Thyroid gland (tissue), 4 donors: ENCODE data around the gene PHF21A. TPM values are rescaled to one million over a fixed set of nuclear protein-coding genes. Genes with fewer than 3 reads are reported as not detected.

ENCODE experiments used
- DNase-seq, 2 donors: peaks; one replicate each; pipeline ENCODE4 v3.0.0-alpha.2; 2019
- H3K27ac ChIP-seq, 3 donors: fragments of 200-600 bp; sonication (generic); 1 replicate in 2 of 3; 2 replicates in 1 of 3; pipeline ENCODE4 v1.5.1; 2016 to 2019; ENCODE audit warnings: mild to moderate bottlenecking in 1 of 3, moderate library complexity in 1 of 3
- H3K27me3 ChIP-seq: fragments of 200-600 bp; sonication (generic); one replicate; pipeline ENCODE4 v1.5.1; 2019
- H3K36me3 ChIP-seq, 2 donors: fragments of 200-600 bp; sonication (generic); one replicate each; pipeline ENCODE4 v1.5.1; 2016 to 2019
- H3K4me1 ChIP-seq, 2 donors: fragments of 200-600 bp; sonication (generic); one replicate each; pipeline ENCODE4 v1.5.1; 2017 to 2019
- H3K4me3 ChIP-seq, 3 donors: fragments of 200-600 bp; sonication (generic); replicated peaks in 1 of 3; 1 replicate in 2 of 3; 2 replicates in 1 of 3; pipeline ENCODE4 v1.5.1; 2016; ENCODE audit warnings: mild to moderate bottlenecking in 1 of 3
- H3K9me3 ChIP-seq: fragments of 200-600 bp; sonication (generic); one replicate; pipeline ENCODE4 v1.5.1; 2017
- CTCF ChIP-seq, 6 experiments: fragments of 200-600 bp in 3 of 6; fragments of 450-650 bp in 3 of 6; sonication (generic) in 3 of 6; IDR thresholded peaks; one replicate each; pipeline ENCODE4 v1.5.1; 2016 to 2019; ENCODE audit warnings: antibody characterized with exemption in 6 of 6, mild to moderate bottlenecking in 2 of 6, inconsistent platforms in 1 of 6, moderate library complexity in 1 of 6
- POLR2A ChIP-seq, 2 donors: fragments of 450-650 bp; IDR thresholded peaks; one replicate each; pipeline ENCODE4 v1.6.1; 2017; ENCODE audit warnings: antibody characterized with exemption in 2 of 2, mild to moderate bottlenecking in 2 of 2, moderate library complexity in 1 of 2
- WGBS, 2 donors: methylation state at CpG; one replicate each; pipeline ENCODE4 v1.1.5; 2017; 5-methylcytosine and 5-hydroxymethylcytosine counted together
- intact Hi-C: fragments of 100-400 bp; cut with DNase I; formaldehyde crosslinking; loops from one replicate; pipeline ENCODE4 v1.15.1; 2023
- total RNA-seq, 4 donors: library from RNA; depleted of rRNA; stranded (reverse); fragments of >200 nt; gene quantifications; one replicate each; pipeline ENCODE4 v1.2.3, GENCODE V29; 2016

PHF21A gene
- total RNA-seq, 4 donors from 2014 or later = 26.2 to 95.7 (median 64.0) TPM

- H3K36me3 ChIP-seq = peaks cover 33 to 36% of the 10 kb centered on the region in 2 donors
- H3K4me3 ChIP-seq = no peak overlapping the region
- H3K9me3 ChIP-seq = no peaks in the 10 kb centered on the region
- intact Hi-C loops = no loop called here
- 90 to 98% methylated on average over 4 of the region's 4 CpGs for WGBS, 2 donors
- H3K27ac ChIP-seq = no peak overlapping the region
- no peak for DNase-seq
- TF ChIP-seq POLR2A (IDR thresholded peaks at IDR 0.05) (no peak), CTCF (IDR thresholded peaks at IDR 0.05) (no peak)
- H3K27me3 ChIP-seq = no peaks in the 10 kb centered on the region
- H3K4me1 ChIP-seq = no peaks in the 10 kb centered on the region
These were observed 184.7 kb downstream of the PHF21A start for GRCh38 chr11:45936511-45937054.

GRCh38 chr11:45935349-45936064 is 185.7 kb downstream of the PHF21A start:
- no peak for TF ChIP-seq POLR2A (IDR thresholded peaks at IDR 0.05)
- no peak for TF ChIP-seq CTCF (IDR thresholded peaks at IDR 0.05)
- H3K9me3 ChIP-seq = no peaks in the 10 kb centered on the region
- intact Hi-C loops = no loop called here
- peaks cover 0 to 4% of the 10 kb centered on the region in 2 donors for H3K4me1 ChIP-seq
- H3K27me3 ChIP-seq = no peaks in the 10 kb centered on the region
- WGBS, 2 donors = 93 to 94% methylated on average over 8 of the region's 8 CpGs
- H3K36me3 ChIP-seq = peaks cover 33 to 36% of the 10 kb centered on the region in 2 donors
- DNase-seq = no peak
- no peak overlapping the region for H3K4me3 ChIP-seq
- H3K27ac ChIP-seq = no peak overlapping the region

- 86 to 89% methylated on average over 12 of the region's 12 CpGs for WGBS, 2 donors
- H3K27me3 ChIP-seq = no peaks in the 10 kb centered on the region
- H3K9me3 ChIP-seq = no peaks in the 10 kb centered on the region
- no peak overlapping the region for H3K27ac ChIP-seq
- DNase-seq = no peak
- H3K36me3 ChIP-seq = peaks cover 33 to 36% of the 10 kb centered on the region in 2 donors
- no peak overlapping the region for H3K4me3 ChIP-seq
- H3K4me1 ChIP-seq = peaks cover 6 to 12% of the 10 kb centered on the region in 2 donors
- intact Hi-C loops = no loop called here
- TF ChIP-seq CTCF (IDR thresholded peaks at IDR 0.05) (no peak), POLR2A (IDR thresholded peaks at IDR 0.05) (no peak)
These were observed 186.5 kb downstream of the PHF21A start for GRCh38 chr11:45934580-45935318.

- Histone ChIP-seq H3K36me3 (peaks cover 33 to 36% of the 10 kb centered on the region in 2 donors), H3K4me3 (no peak overlapping the region), H3K27ac (no peak overlapping the region), H3K9me3 (no peaks in the 10 kb centered on the region), H3K27me3 (no peaks in the 10 kb centered on the region), H3K4me1 (peaks cover 6 to 15% of the 10 kb centered on the region in 2 donors)
- intact Hi-C loops = no loop called here
- DNase-seq = no peak
- no peak for TF ChIP-seq CTCF (IDR thresholded peaks at IDR 0.05)
- TF ChIP-seq POLR2A (IDR thresholded peaks at IDR 0.05) = no peak
- WGBS, 2 donors = 93% methylated on average over 15 to 18 of the region's 21 CpGs
These were observed 187.2 kb downstream of the PHF21A start for GRCh38 chr11:45933846-45934579.
